ENCODE data around the gene UBL4B.

- TF ChIP-seq, protein P1, sequence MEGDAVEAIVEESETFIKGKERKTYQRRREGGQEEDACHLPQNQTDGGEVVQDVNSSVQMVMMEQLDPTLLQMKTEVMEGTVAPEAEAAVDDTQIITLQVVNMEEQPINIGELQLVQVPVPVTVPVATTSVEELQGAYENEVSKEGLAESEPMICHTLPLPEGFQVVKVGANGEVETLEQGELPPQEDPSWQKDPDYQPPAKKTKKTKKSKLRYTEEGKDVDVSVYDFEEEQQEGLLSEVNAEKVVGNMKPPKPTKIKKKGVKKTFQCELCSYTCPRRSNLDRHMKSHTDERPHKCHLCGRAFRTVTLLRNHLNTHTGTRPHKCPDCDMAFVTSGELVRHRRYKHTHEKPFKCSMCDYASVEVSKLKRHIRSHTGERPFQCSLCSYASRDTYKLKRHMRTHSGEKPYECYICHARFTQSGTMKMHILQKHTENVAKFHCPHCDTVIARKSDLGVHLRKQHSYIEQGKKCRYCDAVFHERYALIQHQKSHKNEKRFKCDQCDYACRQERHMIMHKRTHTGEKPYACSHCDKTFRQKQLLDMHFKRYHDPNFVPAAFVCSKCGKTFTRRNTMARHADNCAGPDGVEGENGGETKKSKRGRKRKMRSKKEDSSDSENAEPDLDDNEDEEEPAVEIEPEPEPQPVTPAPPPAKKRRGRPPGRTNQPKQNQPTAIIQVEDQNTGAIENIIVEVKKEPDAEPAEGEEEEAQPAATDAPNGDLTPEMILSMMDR (IDR thresholded peaks at IDR 0.05; ENCODE audit: poor library complexity): no peak
- no peak for TF ChIP-seq EZH2 (IDR thresholded peaks at IDR 0.05; ENCODE audit: borderline replicate concordance)
- no peak for TF ChIP-seq EZH2phosphoT487 (IDR thresholded peaks at IDR 0.05; ENCODE audit: low read depth, severe bottlenecking, unreplicated experiment)
Measured at GRCh38 chr1:110133436-110133835, 21.2 kb downstream of the UBL4B start.
